ENCODE results near the gene NOS2. TPM values are rescaled to one million over a fixed set of nuclear protein-coding genes. Genes with fewer than 3 reads are reported as not detected.
A peak's percentile ranks its signal among the peaks of the same experiment; 100 is the strongest.
"Not testable (repeated sequence)": the region's sequence is repeated elsewhere in the genome, so short reads cannot be mapped to it uniquely, and the experiment has no call there.

The NOS2 gene
- total and polyA plus RNA-seq, 12 donors = 0.06 to 1.6 (median 0.23) TPM; not detected in 2

- WGBS, 2 donors = 89 to 91% methylated on average over 4 of the region's 4 CpGs
- H3K9me3 ChIP-seq = no peaks in the 10 kb centered on the region
- H3K27me3 ChIP-seq = peaks cover 0 to 2% (median 0%) of the 10 kb centered on the region in 7 donors
- TF ChIP-seq, protein P1, sequence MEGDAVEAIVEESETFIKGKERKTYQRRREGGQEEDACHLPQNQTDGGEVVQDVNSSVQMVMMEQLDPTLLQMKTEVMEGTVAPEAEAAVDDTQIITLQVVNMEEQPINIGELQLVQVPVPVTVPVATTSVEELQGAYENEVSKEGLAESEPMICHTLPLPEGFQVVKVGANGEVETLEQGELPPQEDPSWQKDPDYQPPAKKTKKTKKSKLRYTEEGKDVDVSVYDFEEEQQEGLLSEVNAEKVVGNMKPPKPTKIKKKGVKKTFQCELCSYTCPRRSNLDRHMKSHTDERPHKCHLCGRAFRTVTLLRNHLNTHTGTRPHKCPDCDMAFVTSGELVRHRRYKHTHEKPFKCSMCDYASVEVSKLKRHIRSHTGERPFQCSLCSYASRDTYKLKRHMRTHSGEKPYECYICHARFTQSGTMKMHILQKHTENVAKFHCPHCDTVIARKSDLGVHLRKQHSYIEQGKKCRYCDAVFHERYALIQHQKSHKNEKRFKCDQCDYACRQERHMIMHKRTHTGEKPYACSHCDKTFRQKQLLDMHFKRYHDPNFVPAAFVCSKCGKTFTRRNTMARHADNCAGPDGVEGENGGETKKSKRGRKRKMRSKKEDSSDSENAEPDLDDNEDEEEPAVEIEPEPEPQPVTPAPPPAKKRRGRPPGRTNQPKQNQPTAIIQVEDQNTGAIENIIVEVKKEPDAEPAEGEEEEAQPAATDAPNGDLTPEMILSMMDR (IDR thresholded peaks at IDR 0.05) = no peak
- H3K4me1 ChIP-seq = peaks cover 0 to 24% (median 0%) of the 10 kb centered on the region in 9 donors
- intact Hi-C loops (cut with DNase I) = no loop called here
- H3K4me3 ChIP-seq = no peak overlapping the region
- no peaks in the 10 kb centered on the region for H3K36me3 ChIP-seq
- ATAC-seq = no peak
- peak overlapping the region in 1 of 10 donors; percentile 36 for H3K27ac ChIP-seq
- no peak for DNase-seq
Observed at GRCh38 chr17:27741971-27742575, 58.3 kb downstream of the NOS2 start.

DNA sequence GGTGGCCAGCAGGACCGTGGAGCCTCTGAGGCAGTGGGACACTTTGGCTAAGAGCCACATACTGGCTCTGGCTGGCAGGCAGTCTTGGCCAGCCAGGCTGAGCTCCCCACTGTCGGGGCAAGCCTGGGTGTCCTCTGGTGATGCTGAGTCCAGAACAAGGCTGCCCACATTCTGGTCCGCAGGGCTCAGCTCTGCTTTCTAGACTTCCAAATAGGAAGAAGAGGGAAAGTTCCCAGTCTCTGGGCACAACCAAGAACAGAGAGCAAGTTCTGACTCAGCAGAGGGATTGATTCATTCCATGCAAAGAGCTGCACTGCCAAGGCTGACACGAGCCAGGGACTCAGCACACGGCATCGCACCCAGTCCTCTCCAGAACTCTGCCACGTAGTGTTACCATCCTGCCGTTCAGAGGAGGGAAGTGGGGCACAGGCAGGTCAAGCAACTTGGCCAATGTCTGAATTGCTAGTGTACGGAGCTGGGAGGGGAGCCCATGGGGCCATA is 58.9 kb downstream of the NOS2 start:
- peak overlapping the region in 1 of 10 donors; percentile 36 for H3K27ac ChIP-seq
- 44 to 68% methylated on average over 9 of the region's 9 CpGs for WGBS, 2 donors
- intact Hi-C loops (cut with DNase I) = no loop called here
- ATAC-seq = peak in 1 of 8 donors; percentile 64
- no peaks in the 10 kb centered on the region for H3K9me3 ChIP-seq
- H3K4me1 ChIP-seq = peaks cover 0 to 20% (median 0%) of the 10 kb centered on the region in 9 donors
- H3K27me3 ChIP-seq = peaks cover 0 to 2% (median 0%) of the 10 kb centered on the region in 7 donors
- no peaks in the 10 kb centered on the region for H3K36me3 ChIP-seq
- TF ChIP-seq, protein P1 (IDR thresholded peaks at IDR 0.05) = no peak
- DNase-seq = no peak
- no peak overlapping the region for H3K4me3 ChIP-seq

DNA sequence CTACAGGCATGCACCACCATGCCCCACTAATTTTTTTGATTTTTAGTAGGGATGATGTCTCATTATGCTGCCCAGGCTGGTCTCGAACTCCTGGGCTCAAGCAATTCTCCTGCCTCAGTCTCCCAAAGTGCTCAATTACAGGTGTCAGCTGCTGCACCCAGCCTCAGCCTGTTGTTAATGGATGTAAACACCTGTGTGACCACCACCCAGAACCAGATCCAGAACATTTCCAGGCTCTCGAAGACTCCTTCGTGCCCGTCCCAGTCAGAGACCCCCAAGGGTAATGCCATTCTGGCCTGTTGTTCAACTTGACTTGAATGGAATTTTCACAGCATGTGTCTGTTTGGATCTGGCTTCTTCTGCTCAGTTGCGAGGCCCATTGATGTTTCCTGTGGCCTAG is 59.8 kb downstream of the NOS2 start:
- intact Hi-C loops (cut with DNase I); H3K4me3 ChIP-seq; H3K27me3 ChIP-seq; ATAC-seq; DNase-seq; H3K27ac ChIP-seq; H3K36me3 ChIP-seq; H3K9me3 ChIP-seq: not testable (repeated sequence)
- 75 to 90% methylated on average over 5 of the region's 5 CpGs for WGBS, 2 donors
- H3K4me1 ChIP-seq = peaks cover 0 to 20% (median 0%) of the 10 kb centered on the region in 9 donors

GRCh38 chr17:27733773-27734172 is 66.6 kb downstream of the NOS2 start:
- intact Hi-C loops (cut with DNase I) = no loop called here
- TF ChIP-seq, protein P1 (IDR thresholded peaks at IDR 0.05) = no peak
- Histone ChIP-seq H3K4me1 (no peaks in the 10 kb centered on the region), H3K4me3 (no peak overlapping the region), H3K27me3 (peaks cover 0 to 24% (median 9%) of the 10 kb centered on the region in 7 donors), H3K9me3 (no peaks in the 10 kb centered on the region), H3K27ac (no peak overlapping the region), H3K36me3 (no peaks in the 10 kb centered on the region)
- WGBS, 2 donors = 52 to 53% methylated on average over 3 of the region's 3 CpGs
- ATAC-seq (no peak), DNase-seq (no peak)

DNA sequence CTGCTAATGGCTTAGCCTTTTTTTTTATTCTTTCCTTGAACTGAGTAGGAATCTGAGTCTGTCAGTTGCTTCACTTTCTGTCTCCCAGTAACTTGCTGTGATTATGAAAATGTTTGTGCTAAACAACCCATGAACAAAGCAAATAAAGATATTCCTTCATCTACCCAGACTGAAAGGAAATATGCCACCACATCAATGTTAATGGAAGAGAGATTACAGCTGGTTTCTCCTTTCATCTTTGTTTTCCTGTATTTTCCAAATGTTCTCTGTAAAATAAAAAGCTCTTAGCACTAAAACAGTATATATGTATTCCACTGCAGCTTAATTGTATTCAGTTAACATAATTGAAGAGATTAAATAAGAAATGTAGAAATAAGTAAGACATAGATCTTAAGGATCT is 67.6 kb downstream of the NOS2 start:
- H3K27ac ChIP-seq; H3K36me3 ChIP-seq; H3K9me3 ChIP-seq; ATAC-seq; intact Hi-C loops (cut with DNase I); H3K4me3 ChIP-seq; H3K4me1 ChIP-seq; DNase-seq: not testable (repeated sequence)
- peaks cover 0 to 24% (median 9%) of the 10 kb centered on the region in 7 donors for H3K27me3 ChIP-seq

DNA sequence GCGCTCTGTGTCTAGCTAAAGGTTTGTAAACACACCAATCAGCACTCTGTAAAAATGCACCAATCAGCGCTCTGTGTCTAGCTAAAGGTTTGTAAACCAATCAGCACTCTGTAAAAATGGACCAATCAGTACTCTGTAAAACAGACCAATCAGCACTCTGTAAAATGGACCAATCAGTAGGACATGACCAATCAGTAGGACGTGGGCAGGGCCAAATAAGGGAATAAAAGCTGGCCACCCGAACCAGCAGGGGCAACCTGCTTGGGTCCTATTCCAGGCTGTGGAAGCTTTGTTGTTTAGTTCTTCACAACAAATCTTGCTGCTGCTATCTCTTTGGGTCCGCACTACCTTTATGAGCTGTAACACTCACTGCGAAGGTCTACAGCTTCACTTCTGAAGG is 74.3 kb downstream of the NOS2 start:
- H3K9me3 ChIP-seq; ATAC-seq; H3K4me3 ChIP-seq; H3K27me3 ChIP-seq; H3K36me3 ChIP-seq; H3K4me1 ChIP-seq; intact Hi-C loops (cut with DNase I); DNase-seq; H3K27ac ChIP-seq: not testable (repeated sequence)
- 87 to 95% methylated on average over 6 of the region's 6 CpGs for WGBS, 2 donors
